ENCODE measurements around the gene DNAJB1. TPM values are rescaled to one million over a fixed set of nuclear protein-coding genes. Genes with fewer than 3 reads are reported as not detected.
A peak's percentile ranks its signal among the peaks of the same experiment; 100 is the strongest.

DNAJB1 gene
- total RNA-seq, 6 experiments from 2014 or later, result 99.2 to 138 (median 103) TPM

DNA sequence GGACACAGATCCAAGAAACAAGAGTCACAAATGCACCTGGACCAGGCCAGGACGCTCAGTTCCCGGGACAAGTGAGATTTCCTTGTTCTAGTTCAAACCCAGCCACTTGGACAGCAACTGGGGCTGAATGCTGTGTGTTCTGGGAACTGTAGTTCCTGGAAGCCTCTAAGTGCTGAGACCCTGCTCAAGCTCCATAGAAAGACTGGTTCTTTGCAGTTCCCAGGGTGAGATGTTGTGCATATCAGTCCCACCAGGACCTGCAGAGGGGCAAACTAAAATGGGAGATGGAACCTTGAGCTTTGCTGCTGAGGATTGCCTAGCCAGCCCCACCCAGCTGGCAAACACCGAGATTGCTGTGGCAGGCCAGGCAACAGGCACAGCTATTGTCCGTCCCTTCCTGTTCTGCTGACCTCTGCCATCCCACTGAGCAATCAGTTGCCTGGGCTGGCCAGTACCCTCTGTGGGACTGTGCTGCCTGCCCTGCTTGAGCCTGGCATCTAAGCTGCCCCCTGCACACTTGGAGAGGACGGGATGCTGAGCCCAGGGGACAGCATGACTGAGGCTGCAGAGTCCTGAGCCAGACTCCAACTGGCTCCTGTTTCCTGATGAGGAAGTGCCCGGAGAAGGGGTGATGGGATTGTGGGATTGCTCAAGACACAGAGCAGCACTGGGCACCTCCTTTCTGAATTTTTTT lies 20.8 kb downstream of the DNAJB1 start:
- no peaks in the 10 kb centered on the region for H3K9me3 Mint-ChIP-seq
- peak overlapping the region; percentile 80; the same call in 1 of the 2 replicates for H3K4me3 Mint-ChIP-seq
- peak overlapping the region; percentile 78 for H3K27ac Mint-ChIP-seq
- peaks cover 39% of the 10 kb centered on the region for H3K4me1 Mint-ChIP-seq (ENCODE audit: low read depth)
- TF ChIP-seq, protein P1, sequence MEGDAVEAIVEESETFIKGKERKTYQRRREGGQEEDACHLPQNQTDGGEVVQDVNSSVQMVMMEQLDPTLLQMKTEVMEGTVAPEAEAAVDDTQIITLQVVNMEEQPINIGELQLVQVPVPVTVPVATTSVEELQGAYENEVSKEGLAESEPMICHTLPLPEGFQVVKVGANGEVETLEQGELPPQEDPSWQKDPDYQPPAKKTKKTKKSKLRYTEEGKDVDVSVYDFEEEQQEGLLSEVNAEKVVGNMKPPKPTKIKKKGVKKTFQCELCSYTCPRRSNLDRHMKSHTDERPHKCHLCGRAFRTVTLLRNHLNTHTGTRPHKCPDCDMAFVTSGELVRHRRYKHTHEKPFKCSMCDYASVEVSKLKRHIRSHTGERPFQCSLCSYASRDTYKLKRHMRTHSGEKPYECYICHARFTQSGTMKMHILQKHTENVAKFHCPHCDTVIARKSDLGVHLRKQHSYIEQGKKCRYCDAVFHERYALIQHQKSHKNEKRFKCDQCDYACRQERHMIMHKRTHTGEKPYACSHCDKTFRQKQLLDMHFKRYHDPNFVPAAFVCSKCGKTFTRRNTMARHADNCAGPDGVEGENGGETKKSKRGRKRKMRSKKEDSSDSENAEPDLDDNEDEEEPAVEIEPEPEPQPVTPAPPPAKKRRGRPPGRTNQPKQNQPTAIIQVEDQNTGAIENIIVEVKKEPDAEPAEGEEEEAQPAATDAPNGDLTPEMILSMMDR (IDR thresholded peaks at IDR 0.05), result no peak
- no peaks in the 10 kb centered on the region; the same call in 1 of the 2 replicates for H3K27me3 Mint-ChIP-seq (ENCODE audit: insufficient read depth)
- no peak for DNase-seq
- H3K36me3 Mint-ChIP-seq (ENCODE audit: low read depth), result peaks cover 15% of the 10 kb centered on the region

DNA sequence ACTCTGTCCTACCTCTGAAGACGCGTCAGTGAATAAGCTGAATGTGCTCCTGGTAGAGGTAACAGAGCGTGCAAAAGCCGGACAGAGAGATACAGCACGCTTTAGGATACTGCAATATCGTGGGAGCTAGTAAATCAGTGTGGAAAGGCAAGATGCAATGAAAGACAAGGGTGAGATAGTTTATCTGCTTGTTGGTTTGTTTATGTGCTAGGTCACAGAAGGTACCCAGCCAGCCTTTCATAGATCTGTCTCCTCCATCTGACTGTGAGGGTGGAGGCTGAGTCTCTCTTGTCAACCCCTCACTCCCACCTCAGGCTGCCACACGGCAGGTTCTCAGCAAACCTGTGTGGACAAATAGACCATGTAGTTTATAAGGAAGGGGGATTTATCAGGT lies 21.4 kb downstream of the DNAJB1 start:
- Mint-ChIP-seq H3K4me1 (ENCODE audit: low read depth) (peaks cover 35% of the 10 kb centered on the region), H3K9me3 (no peaks in the 10 kb centered on the region)

GRCh38 chr19:14496029-14496833 lies 22.0 kb downstream of the DNAJB1 start, which contains the start of gene GIPC1:
Gene GIPC1 (minus strand): TSS chr19:14496127. CDS start chr19:14482976, 13,151 bp downstream.
- no peaks in the 10 kb centered on the region; the same call in 1 of the 2 replicates for H3K27me3 Mint-ChIP-seq (ENCODE audit: insufficient read depth)
- peak within 1 kb of the TSS; percentile 93 for H3K4me3 Mint-ChIP-seq
- DNase-seq, result peak; percentile 98
- no peaks in the 10 kb centered on the region for H3K9me3 Mint-ChIP-seq
- TF ChIP-seq, protein P1 (IDR thresholded peaks at IDR 0.05), result no peak
- peaks cover 20% of the 10 kb centered on the region for H3K36me3 Mint-ChIP-seq (ENCODE audit: low read depth)
- H3K4me1 Mint-ChIP-seq (ENCODE audit: low read depth), result peaks cover 35% of the 10 kb centered on the region
- peak within 1 kb of the TSS; percentile 78 for H3K27ac Mint-ChIP-seq

More for the DNA sequence above, 21.4 kb downstream of the DNAJB1 start:
- Mint-ChIP-seq H3K27ac (peak overlapping the region; percentile 78), H3K36me3 (ENCODE audit: low read depth) (peaks cover 15% of the 10 kb centered on the region), H3K27me3 (ENCODE audit: insufficient read depth) (no peaks in the 10 kb centered on the region; the same call in 1 of the 2 replicates), H3K4me3 (peak overlapping the region; percentile 80)
- TF ChIP-seq, protein P1 (IDR thresholded peaks at IDR 0.05), result no peak
- DNase-seq, result no peak

- Mint-ChIP-seq H3K4me1 (ENCODE audit: low read depth) (peaks cover 35% of the 10 kb centered on the region), H3K36me3 (ENCODE audit: low read depth) (peaks cover 21% of the 10 kb centered on the region), H3K27ac (peak overlapping the region; percentile 64; the same call in 1 of the 2 replicates), H3K9me3 (no peaks in the 10 kb centered on the region), H3K4me3 (peak overlapping the region; percentile 93), H3K27me3 (ENCODE audit: insufficient read depth) (no peaks in the 10 kb centered on the region; the same call in 1 of the 2 replicates)
- TF ChIP-seq, protein P1 (IDR thresholded peaks at IDR 0.05), result no peak
- DNase-seq, result no peak
Measured at GRCh38 chr19:14495672-14496028, 22.5 kb downstream of the DNAJB1 start.

DNA sequence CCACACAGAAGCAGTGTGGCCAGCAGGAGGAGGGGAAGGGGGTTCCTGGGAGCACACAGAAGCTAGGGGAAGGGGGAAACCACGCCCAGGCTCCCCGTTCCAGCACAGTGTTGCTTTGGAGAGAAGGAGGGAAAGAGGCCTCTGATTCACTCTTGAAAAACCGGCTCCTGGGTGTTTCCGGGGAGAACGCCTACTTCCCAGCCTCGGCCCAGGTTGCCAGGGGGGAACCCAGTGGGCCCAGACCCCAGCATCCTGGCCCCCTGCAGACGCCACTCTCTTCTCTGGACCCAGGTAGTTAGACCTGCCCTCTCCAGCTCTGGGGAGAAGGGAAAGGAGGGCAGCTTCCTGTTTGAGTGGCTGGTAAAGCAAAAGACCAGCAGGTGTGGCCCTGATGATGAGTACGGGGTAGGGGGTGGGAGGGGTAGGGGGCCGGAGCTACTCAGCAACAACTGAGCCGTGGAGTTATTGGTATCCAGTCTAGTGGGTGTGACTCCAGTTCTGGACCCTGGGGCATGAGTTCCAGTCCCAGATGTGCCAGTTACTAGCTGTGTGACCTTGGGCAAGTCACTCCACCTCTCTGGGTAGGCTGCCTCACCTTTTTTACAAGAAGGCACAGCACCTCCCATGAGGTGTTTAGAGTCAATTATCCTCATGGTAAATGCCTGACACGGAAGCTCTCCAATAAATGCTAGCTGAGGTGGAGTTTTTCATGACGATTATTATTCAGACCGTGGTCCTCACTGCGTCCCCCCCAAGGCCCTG lies 23.1 kb downstream of the DNAJB1 start:
- Mint-ChIP-seq H3K9me3 (no peaks in the 10 kb centered on the region), H3K27me3 (ENCODE audit: insufficient read depth) (no peaks in the 10 kb centered on the region; the same call in 1 of the 2 replicates), H3K36me3 (ENCODE audit: low read depth) (peaks cover 21% of the 10 kb centered on the region), H3K27ac (peak overlapping the region; percentile 64), H3K4me3 (peak overlapping the region; percentile 93), H3K4me1 (ENCODE audit: low read depth) (peaks cover 35% of the 10 kb centered on the region)
- TF ChIP-seq, protein P1 (IDR thresholded peaks at IDR 0.05), result no peak; the same call in 1 of the 2 replicates
- no peak for DNase-seq

Data from HFFc6 (cell line).